ENCODE data around the gene RUNX2. TPM values are rescaled to one million over a fixed set of nuclear protein-coding genes. Genes with fewer than 3 reads are reported as not detected.

RUNX2 gene
- total and polyA plus RNA-seq, 2 of the 8 experiments (the other 6 are each of a cell fraction or from before 2014, with no cell fraction given) = 0.26 to 1.2 TPM

- TF ChIP-seq RAD21 (IDR thresholded peaks at IDR 0.05 in 1 of 2, conservative IDR thresholded peaks at IDR 0.05 in 1 of 2; ENCODE audit: low read depth in 2 of 2, low read length in 2 of 2) (no peak), RBBP5 (IDR thresholded peaks at IDR 0.05; ENCODE audit: borderline replicate concordance, low read depth, low read length) (no peak)
These were observed 114.6 kb downstream of the RUNX2 start (continued) for GRCh38 chr6:45442716-45443115.

Measured in H1 (cell line).